Small intestine (tissue), 7 donors: Measurements from ENCODE around the gene GDF11. TPM values are rescaled to one million over a fixed set of nuclear protein-coding genes. Genes with fewer than 3 reads are reported as not detected.

Experiments used
- DNase-seq, 2 donors: peaks; one replicate each; pipeline versions ENCODE4 v3.0.0 to v3.0.0-alpha.2; 2013
- FAIRE-seq: peaks from 2 replicates; lab custom pipeline; 2012; peaks lifted over from hg19 to GRCh38; lab: Jason Lieb, UNC
- H3K27ac ChIP-seq, 3 donors: one replicate each; pipeline ENCODE4 v1.5.1; 2013; ENCODE audit warnings: low read length in 2 of 3, mild to moderate bottlenecking in 2 of 3, control low read depth in 1 of 3, inconsistent platforms in 1 of 3, low read depth in 1 of 3, moderate library complexity in 1 of 3
- H3K27me3 ChIP-seq, 3 donors: one replicate each; pipeline ENCODE4 v1.6.1; 2013; ENCODE audit warnings: low read length in 3 of 3, inconsistent platforms in 1 of 3; ENCODE audit not compliant: control insufficient read depth in 3 of 3, insufficient read depth in 3 of 3
- H3K36me3 ChIP-seq, 3 donors: one replicate each; pipeline ENCODE4 v1.6.1; 2013; ENCODE audit warnings: low read length in 3 of 3, inconsistent platforms in 1 of 3, low read depth in 1 of 3, mild to moderate bottlenecking in 1 of 3, moderate library complexity in 1 of 3; ENCODE audit not compliant: control insufficient read depth in 3 of 3, insufficient read depth in 2 of 3
- H3K4me1 ChIP-seq, 3 donors: one replicate each; pipeline ENCODE4 v1.6.1; 2013; ENCODE audit warnings: low read length in 2 of 3, inconsistent platforms in 1 of 3, low read depth in 1 of 3, mild to moderate bottlenecking in 1 of 3, moderate library complexity in 1 of 3; ENCODE audit not compliant: control insufficient read depth in 3 of 3, insufficient read depth in 2 of 3
- H3K4me3 ChIP-seq, 3 donors: one replicate each; pipeline ENCODE4 v1.5.1; 2013; ENCODE audit warnings: low read length in 3 of 3, control low read depth in 1 of 3, inconsistent platforms in 1 of 3, low read depth in 1 of 3, mild to moderate bottlenecking in 1 of 3, moderate library complexity in 1 of 3
- H3K9me3 ChIP-seq, 2 donors: one replicate each; pipeline ENCODE4 v1.6.1; 2013; ENCODE audit warnings: low read depth in 1 of 2, low read length in 1 of 2; ENCODE audit not compliant: control insufficient read depth in 2 of 2, insufficient read depth in 1 of 2
- WGBS, 3 donors: extraction: QIAGEN DNeasy Blood & Tissue Kit; methylation state at CpG; one replicate each; pipeline ENCODE4 v1.1.7; 2013; 5-methylcytosine and 5-hydroxymethylcytosine counted together
- polyA plus RNA-seq, 4 donors: library from polyadenylated mRNA; stranded (reverse) in 3 of 4; unstranded in 1 of 4; fragments of 200-250 nt in 3 of 4; fragments of 120-200 nt in 1 of 4; gene quantifications; one replicate each; pipeline versions ENCODE4 v1.2.1 to v1.2.3, GENCODE V29; 2013
- donor health status: healthy with polysubstance abuse.
- donor health status: control.
- donor health status: control.
- donor health status: Bipolar disorder and iron deficiency.
- donor health status: healthy.

GDF11 gene
- polyA plus RNA-seq, 4 donors: 0.22 to 4.2 (median 2.5) TPM

DNA sequence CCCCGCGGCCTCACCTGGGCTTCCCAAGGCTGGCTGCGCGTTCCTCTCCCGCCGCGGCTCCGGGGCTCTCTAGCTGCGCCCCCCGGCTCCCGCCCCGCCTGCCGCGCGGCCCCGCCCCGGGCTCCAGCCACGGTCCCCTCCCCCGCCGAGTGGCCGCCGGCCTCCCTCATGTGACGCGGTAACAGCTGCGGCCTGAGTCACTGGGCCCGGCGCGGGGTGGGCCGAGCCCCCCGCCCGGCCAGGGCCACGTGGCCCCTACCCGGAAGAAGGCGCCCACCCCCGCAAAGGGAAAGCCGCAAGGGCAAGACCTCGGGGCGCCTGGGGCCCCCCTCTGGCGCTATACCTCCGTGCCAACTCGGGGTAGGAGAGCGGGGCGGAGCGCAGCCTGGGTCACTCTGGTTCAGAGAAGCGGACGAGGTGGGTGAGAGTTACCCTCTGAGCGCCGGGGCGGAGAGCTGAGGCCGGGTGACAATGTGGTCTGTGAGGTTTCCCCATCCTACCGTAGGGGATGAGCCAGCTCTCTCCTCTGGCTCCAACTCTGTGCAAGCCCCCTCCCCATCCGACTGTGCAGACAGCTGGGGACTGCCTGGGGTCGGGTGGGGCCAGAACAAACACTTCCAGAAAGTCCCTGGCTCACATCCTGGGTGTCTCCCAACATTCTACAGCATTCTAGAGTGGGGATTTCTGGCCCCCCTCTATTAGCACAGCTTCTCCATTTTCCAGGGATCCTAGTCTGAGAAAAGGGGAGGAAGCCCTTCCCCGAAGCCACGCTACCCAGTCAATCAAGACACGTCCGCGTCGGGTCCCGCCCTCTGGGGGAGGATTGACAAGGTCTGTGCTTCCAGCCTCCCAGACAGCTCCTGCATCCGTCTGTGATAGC lies 13.7 kb upstream of the GDF11 start, which contains the start of gene CD63:
Gene CD63 (minus strand): TSS at position 71 of the 880 bp plus-strand sequence. CDS start 668 bp downstream, outside the sequence.
- Histone ChIP-seq H3K9me3 (no peaks in the 10 kb centered on the region), H3K36me3 (peaks cover 5 to 41% (median 14%) of the 10 kb centered on the region in 3 donors), H3K27ac (peak within 1 kb of the TSS; percentile 94 to 97 (median 97)), H3K4me3 (peak within 1 kb of the TSS; percentile 74 to 96 (median 89)), H3K27me3 (no peaks in the 10 kb centered on the region), H3K4me1 (peaks cover 2 to 50% (median 11%) of the 10 kb centered on the region in 3 donors)
- DNase-seq: peak; percentile 91 to 95
- no peak for FAIRE-seq
- 0 to 1% (median 0%) methylated on average over 48 to 61 of the region's 61 CpGs for WGBS, 3 donors

DNA sequence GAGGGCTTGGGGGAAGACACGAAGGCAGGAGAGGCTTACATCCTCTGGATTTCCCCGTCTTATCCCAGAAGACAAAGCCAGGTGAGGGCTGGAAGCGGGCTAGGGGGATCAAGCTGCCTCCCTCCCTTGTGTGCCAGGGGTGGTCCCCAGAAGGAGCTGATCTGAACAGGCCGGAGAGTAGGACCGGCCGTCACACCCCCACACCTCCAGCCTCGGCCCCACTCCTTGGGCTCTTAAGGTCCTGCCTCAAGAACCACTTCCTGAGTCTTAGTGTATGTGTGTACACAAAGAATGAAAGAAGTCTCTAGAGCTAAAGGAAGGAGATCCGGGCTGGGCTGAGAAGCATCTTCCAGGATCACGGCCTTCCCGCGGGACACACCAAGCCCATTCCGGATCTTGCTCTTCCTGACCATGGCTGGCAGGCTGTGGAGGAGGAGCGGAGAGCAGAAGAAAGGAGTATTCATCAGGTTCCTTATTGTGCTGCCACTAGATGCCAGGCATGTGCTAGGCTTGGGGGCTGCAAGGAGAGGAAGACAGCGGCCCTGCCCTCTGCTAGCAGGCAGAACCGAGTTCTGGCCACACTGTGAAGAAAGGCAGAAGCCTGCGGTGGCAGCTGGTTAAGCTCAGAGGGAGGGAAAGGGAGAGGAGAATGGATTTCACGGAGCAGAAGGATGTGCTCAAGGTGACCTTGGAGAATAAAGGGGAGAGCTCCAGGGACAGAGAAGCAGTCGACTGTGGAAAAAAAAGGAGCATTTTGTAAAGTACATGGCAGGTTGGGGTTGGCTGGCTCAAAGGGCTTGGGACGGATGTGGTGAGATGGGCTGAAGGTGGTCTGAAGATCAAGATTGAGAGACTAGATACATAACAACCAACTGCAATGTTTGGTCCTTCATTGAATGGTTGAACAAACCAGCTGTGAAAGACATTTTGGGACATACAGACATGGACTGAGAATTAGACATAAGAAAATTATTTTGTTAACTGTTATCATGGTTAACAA lies 12.8 kb upstream of the GDF11 start:
- Histone ChIP-seq H3K27ac (peak overlapping the region; percentile 94 to 97 (median 97)), H3K36me3 (peaks cover 2 to 32% (median 14%) of the 10 kb centered on the region in 3 donors), H3K4me3 (peak overlapping the region in 2 of 3 donors; percentile 74 to 96), H3K27me3 (no peaks in the 10 kb centered on the region), H3K9me3 (no peaks in the 10 kb centered on the region), H3K4me1 (peaks cover 2 to 41% (median 11%) of the 10 kb centered on the region in 3 donors)
- 9 to 16% (median 14%) methylated on average over 19 of the region's 19 CpGs for WGBS, 3 donors
- FAIRE-seq (no peak), DNase-seq (peak in 1 of 2 donors; percentile 35)

DNA sequence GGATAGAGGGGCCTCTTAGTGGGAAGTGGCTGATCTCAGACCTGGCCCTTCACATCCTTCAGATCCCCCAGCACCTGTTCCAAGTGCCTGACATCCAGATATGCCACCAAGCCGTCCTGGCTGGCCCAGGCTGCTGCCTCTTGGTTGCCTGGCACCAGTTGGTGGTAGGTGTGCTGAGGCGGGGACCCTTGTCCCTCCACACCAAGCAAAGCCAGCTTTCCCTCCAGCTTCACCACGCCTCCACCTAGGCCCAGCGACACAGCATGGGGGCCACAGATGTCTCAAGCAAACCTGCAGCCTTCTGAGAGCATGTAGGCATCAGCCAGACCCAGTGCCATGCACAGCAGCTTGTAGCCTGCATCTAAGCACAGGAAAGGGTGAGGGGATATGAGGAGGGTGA lies 10.6 kb upstream of the GDF11 start:
- H3K4me3 ChIP-seq: no peak overlapping the region
- no peaks in the 10 kb centered on the region for H3K9me3 ChIP-seq
- no peak overlapping the region for H3K27ac ChIP-seq
- H3K27me3 ChIP-seq: no peaks in the 10 kb centered on the region
- H3K4me1 ChIP-seq: peaks cover 0 to 33% (median 5%) of the 10 kb centered on the region in 3 donors
- WGBS, 3 donors: 77 to 79% (median 79%) methylated on average over 4 of the region's 4 CpGs
- DNase-seq (no peak), FAIRE-seq (no peak)
- H3K36me3 ChIP-seq: peaks cover 0 to 10% (median 0%) of the 10 kb centered on the region in 3 donors

DNA sequence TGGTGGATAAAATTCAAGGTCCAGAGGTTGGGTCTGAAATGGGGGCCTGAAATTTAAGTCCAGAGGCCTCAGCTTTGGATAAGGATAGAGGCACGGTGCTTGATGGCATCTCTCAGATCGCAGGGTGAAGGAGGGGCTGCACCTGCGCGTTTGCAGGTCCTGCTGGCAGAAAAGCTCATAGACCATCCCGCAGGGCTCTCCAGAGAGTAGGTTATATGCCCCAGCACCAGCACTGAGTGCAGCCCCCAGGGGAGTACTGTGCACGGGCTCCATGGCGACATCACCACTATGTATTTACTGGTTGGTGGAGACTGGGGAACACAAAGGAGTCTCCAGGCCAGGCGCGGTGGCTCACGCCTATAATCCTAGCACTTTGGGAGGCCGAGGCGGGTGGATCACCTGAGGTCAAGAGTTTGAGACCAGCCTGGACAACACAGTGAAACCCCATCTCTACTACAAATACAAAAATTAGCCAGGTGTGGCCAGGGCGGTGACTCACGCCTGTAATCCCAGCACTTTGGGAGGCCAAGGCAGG lies 9.8 kb upstream of the GDF11 start:
- no peak overlapping the region for H3K4me3 ChIP-seq
- 84 to 91% (median 87%) methylated on average over 14 of the region's 14 CpGs for WGBS, 3 donors

DNA sequence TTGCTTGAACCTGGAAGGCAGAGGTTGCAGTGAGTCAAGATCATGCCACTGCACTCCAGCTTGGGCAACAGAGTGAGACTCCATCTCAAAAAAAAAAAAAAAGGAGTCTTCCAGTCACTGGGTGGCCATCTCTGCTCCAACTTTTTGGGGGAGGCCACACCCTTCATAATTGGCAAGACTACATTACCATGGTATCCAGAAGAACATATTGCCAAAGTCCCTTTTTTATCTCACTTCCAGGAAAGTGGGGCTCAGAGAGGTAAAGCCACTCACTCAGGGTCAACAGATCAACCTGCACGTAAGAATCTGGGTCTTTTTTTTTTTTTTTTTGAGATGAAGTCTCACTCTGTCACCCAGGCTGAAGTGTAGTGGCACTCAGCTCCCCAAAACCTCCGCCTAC lies 9.1 kb upstream of the GDF11 start:
- Histone ChIP-seq H3K4me3 (no peak overlapping the region), H3K4me1 (peaks cover 0 to 39% (median 9%) of the 10 kb centered on the region in 3 donors), H3K36me3 (peaks cover 0 to 4% (median 0%) of the 10 kb centered on the region in 3 donors), H3K27me3 (no peaks in the 10 kb centered on the region), H3K9me3 (no peaks in the 10 kb centered on the region), H3K27ac (no peak overlapping the region)
- no peak for DNase-seq
- FAIRE-seq: no peak
- 61 to 75% (median 69%) methylated on average over 2 of the region's 2 CpGs for WGBS, 3 donors

More for the DNA sequence above, 9.8 kb upstream of the GDF11 start:
- Histone ChIP-seq H3K4me1 (peaks cover 0 to 36% (median 8%) of the 10 kb centered on the region in 3 donors), H3K9me3 (no peaks in the 10 kb centered on the region), H3K27me3 (no peaks in the 10 kb centered on the region), H3K27ac (no peak overlapping the region), H3K36me3 (peaks cover 0 to 4% (median 0%) of the 10 kb centered on the region in 3 donors)
- FAIRE-seq: no peak
- DNase-seq: no peak

DNA sequence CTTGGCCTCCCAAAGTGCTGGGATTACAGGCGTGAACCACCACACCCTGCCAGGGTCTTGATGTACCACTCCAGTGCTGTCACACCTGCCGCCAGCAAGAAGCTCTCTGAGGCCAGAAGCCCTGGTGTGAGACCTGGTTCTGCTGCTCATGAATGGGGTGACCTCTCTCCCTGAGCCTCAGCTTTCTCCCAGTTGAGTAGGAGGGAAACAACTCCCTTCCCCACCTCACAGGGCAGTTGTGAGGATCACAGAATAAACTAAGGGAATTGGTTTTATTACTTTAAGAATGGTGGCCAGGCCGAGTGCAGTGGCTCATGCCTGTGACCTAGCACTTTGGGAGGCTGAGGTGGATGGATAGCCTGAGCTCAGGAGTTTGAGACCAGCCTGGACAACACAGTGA lies 8.3 kb upstream of the GDF11 start:
- Histone ChIP-seq H3K4me3 (no peak overlapping the region), H3K27me3 (no peaks in the 10 kb centered on the region), H3K9me3 (no peaks in the 10 kb centered on the region), H3K27ac (no peak overlapping the region), H3K36me3 (peaks cover 0 to 4% (median 0%) of the 10 kb centered on the region in 3 donors), H3K4me1 (peaks cover 0 to 39% (median 9%) of the 10 kb centered on the region in 3 donors)
- WGBS, 3 donors: 89 to 94% (median 90%) methylated on average over 3 of the region's 3 CpGs
- DNase-seq (no peak), FAIRE-seq (no peak)

DNA sequence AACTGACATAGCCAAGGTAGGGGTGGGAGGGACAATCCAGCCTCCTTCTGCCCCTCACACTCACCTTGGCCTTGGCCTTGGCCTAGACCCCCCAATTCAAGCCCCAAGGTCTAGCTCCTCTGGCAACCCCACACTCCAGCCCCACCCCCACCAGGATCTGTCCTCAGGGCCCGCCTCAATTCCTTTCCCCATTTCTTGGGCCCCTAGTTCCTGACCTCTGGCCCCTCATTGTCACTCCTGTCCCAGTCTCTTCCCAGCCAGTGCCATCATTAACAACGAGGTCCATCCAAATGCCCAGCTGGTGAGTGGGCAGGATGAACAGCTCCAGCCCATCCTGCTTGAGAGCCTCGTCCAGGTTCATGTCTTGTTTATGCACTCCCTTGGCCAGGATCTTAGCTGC lies 6.8 kb upstream of the GDF11 start:
- no peak overlapping the region for H3K27ac ChIP-seq
- FAIRE-seq (no peak), DNase-seq (no peak)
- H3K4me1 ChIP-seq: peaks cover 0 to 25% (median 5%) of the 10 kb centered on the region in 3 donors
- 47 to 66% (median 64%) methylated on average over 3 of the region's 3 CpGs for WGBS, 3 donors
- peaks cover 0 to 4% (median 0%) of the 10 kb centered on the region in 3 donors for H3K36me3 ChIP-seq
- no peaks in the 10 kb centered on the region for H3K27me3 ChIP-seq
- H3K4me3 ChIP-seq: no peak overlapping the region
- H3K9me3 ChIP-seq: no peaks in the 10 kb centered on the region
